Activated T-helper 1 cell treated with anti-CD3 and anti-CD28 coated beads, Interleukin-12 subunit alpha, Interleukin-12 subunit beta, Interleukin-2, Interleukin-4 antibody, amounts not matched to agents 30 ng/mL and 10 ng/mL and 1 ng/mL, durations not matched to agents 14 hours and 24 hours and 36 hours (primary cell): ENCODE data around the gene DOCK3. TPM values are rescaled to one million over a fixed set of nuclear protein-coding genes. Genes with fewer than 3 reads are reported as not detected.
"Not testable (repeated sequence)": the region's sequence is repeated elsewhere in the genome, so short reads cannot be mapped to it uniquely, and the experiment has no call there.

Experiments used
- DNase-seq: peaks from one replicate; pipeline ENCODE4 v3.0.0; 2021; ENCODE audit warnings: low spot score
- H3K27ac Mint-ChIP-seq: one replicate; pipeline ENCODE4 v1.8.0; 2021; ENCODE audit warnings: mild to moderate bottlenecking, mixed read lengths
- H3K27me3 Mint-ChIP-seq: one replicate; pipeline ENCODE4 v1.8.0; 2022; ENCODE audit warnings: mild to moderate bottlenecking, moderate library complexity, mixed read lengths; ENCODE audit not compliant: insufficient read depth
- H3K36me3 Mint-ChIP-seq: one replicate; pipeline ENCODE4 v1.8.0; 2021; ENCODE audit warnings: low read depth, mixed read lengths
- H3K4me1 Mint-ChIP-seq: one replicate; pipeline ENCODE4 v1.8.0; 2021; ENCODE audit warnings: low read depth, mixed read lengths
- H3K4me3 Mint-ChIP-seq: one replicate; pipeline ENCODE4 v1.8.0; 2021; ENCODE audit warnings: mild to moderate bottlenecking, moderate library complexity, mixed read lengths
- H3K9me3 Mint-ChIP-seq: one replicate; pipeline ENCODE4 v1.8.0; 2021; ENCODE audit warnings: mixed read lengths
- intact Hi-C: fragments of 100-400 bp; cut with micrococcal nuclease; formaldehyde crosslinking; loops from one replicate; pipeline ENCODE4 v1.15.1; 2024
- total RNA-seq: library from RNA; stranded (reverse); gene quantifications from 2 replicates; pipeline ENCODE4 v1.2.3, GENCODE V29; 2022

Gene DOCK3
- total RNA-seq, 1 donor from 2014 or later, result 1.5 TPM

- Mint-ChIP-seq H3K27me3 (peaks cover 1% of the 10 kb centered on the region), H3K9me3 (peaks cover 22% of the 10 kb centered on the region), H3K4me3 (no peak overlapping the region), H3K4me1 (no peaks in the 10 kb centered on the region), H3K27ac (no peak overlapping the region), H3K36me3 (no peaks in the 10 kb centered on the region)
- no peak for DNase-seq
- intact Hi-C loops, result no loop called here
These were observed 23.5 kb downstream of the DOCK3 start for GRCh38 chr3:50698269-50698668.

GRCh38 chr3:50708620-50709019, 33.9 kb downstream of the DOCK3 start:
- no peak overlapping the region for H3K4me3 Mint-ChIP-seq
- H3K36me3 Mint-ChIP-seq, result no peaks in the 10 kb centered on the region
- intact Hi-C loops, result no loop called here
- DNase-seq, result no peak
- H3K9me3 Mint-ChIP-seq, result no peaks in the 10 kb centered on the region
- no peaks in the 10 kb centered on the region for H3K27me3 Mint-ChIP-seq
- no peaks in the 10 kb centered on the region for H3K4me1 Mint-ChIP-seq
- no peak overlapping the region for H3K27ac Mint-ChIP-seq

GRCh38 chr3:50714946-50715345, 40.2 kb downstream of the DOCK3 start:
- intact Hi-C loops, result no loop called here
- H3K27me3 Mint-ChIP-seq, result no peaks in the 10 kb centered on the region
- no peak for DNase-seq
- no peaks in the 10 kb centered on the region for H3K36me3 Mint-ChIP-seq
- no peaks in the 10 kb centered on the region for H3K9me3 Mint-ChIP-seq
- no peak overlapping the region for H3K27ac Mint-ChIP-seq
- H3K4me1 Mint-ChIP-seq, result no peaks in the 10 kb centered on the region
- no peak overlapping the region for H3K4me3 Mint-ChIP-seq

- Mint-ChIP-seq H3K4me1 (no peaks in the 10 kb centered on the region), H3K36me3 (no peaks in the 10 kb centered on the region), H3K4me3 (no peak overlapping the region), H3K27ac (no peak overlapping the region), H3K27me3 (peaks cover 14% of the 10 kb centered on the region), H3K9me3 (no peaks in the 10 kb centered on the region)
- DNase-seq, result no peak
- intact Hi-C loops, result no loop called here
These were observed 50.1 kb downstream of the DOCK3 start for GRCh38 chr3:50724831-50725230.

- no peaks in the 10 kb centered on the region for H3K27me3 Mint-ChIP-seq
- no peak for DNase-seq
- intact Hi-C loops, result no loop called here
- no peak overlapping the region for H3K27ac Mint-ChIP-seq
- no peaks in the 10 kb centered on the region for H3K36me3 Mint-ChIP-seq
- H3K9me3 Mint-ChIP-seq, result peaks cover 8% of the 10 kb centered on the region
- H3K4me3 Mint-ChIP-seq, result no peak overlapping the region
- H3K4me1 Mint-ChIP-seq, result no peaks in the 10 kb centered on the region
These were observed 60.3 kb downstream of the DOCK3 start for GRCh38 chr3:50734985-50735384.

GRCh38 chr3:50737193-50737905, 62.6 kb downstream of the DOCK3 start:
- no peak for DNase-seq

GRCh38 chr3:50737906-50738598, 63.3 kb downstream of the DOCK3 start:
- no peaks in the 10 kb centered on the region for H3K4me1 Mint-ChIP-seq
- H3K27ac Mint-ChIP-seq, result no peak overlapping the region
- H3K9me3 Mint-ChIP-seq, result peaks cover 8% of the 10 kb centered on the region
- no peaks in the 10 kb centered on the region for H3K27me3 Mint-ChIP-seq
- no peak overlapping the region for H3K4me3 Mint-ChIP-seq
- no peaks in the 10 kb centered on the region for H3K36me3 Mint-ChIP-seq
- no peak for DNase-seq
- intact Hi-C loops, result no loop called here

More at GRCh38 chr3:50737193-50737905, 62.6 kb downstream of the DOCK3 start:
- Mint-ChIP-seq H3K4me3 (no peak overlapping the region), H3K27ac (no peak overlapping the region), H3K36me3 (no peaks in the 10 kb centered on the region), H3K9me3 (peaks cover 8% of the 10 kb centered on the region), H3K4me1 (no peaks in the 10 kb centered on the region), H3K27me3 (no peaks in the 10 kb centered on the region)
- intact Hi-C loops, result no loop called here

GRCh38 chr3:50743643-50744042, 68.9 kb downstream of the DOCK3 start:
- no peaks in the 10 kb centered on the region for H3K9me3 Mint-ChIP-seq
- DNase-seq, result no peak
- no peak overlapping the region for H3K27ac Mint-ChIP-seq
- H3K36me3 Mint-ChIP-seq, result no peaks in the 10 kb centered on the region
- H3K27me3 Mint-ChIP-seq, result no peaks in the 10 kb centered on the region
- intact Hi-C loops, result no loop called here
- no peak overlapping the region for H3K4me3 Mint-ChIP-seq
- no peaks in the 10 kb centered on the region for H3K4me1 Mint-ChIP-seq

GRCh38 chr3:50749822-50750221, 75.1 kb downstream of the DOCK3 start:
- H3K36me3 Mint-ChIP-seq, result no peaks in the 10 kb centered on the region
- no peak overlapping the region for H3K27ac Mint-ChIP-seq
- H3K9me3 Mint-ChIP-seq, result no peaks in the 10 kb centered on the region
- no peak for DNase-seq
- no peaks in the 10 kb centered on the region for H3K4me1 Mint-ChIP-seq
- intact Hi-C loops, result no loop called here
- no peak overlapping the region for H3K4me3 Mint-ChIP-seq
- H3K27me3 Mint-ChIP-seq, result peaks cover 3% of the 10 kb centered on the region

GRCh38 chr3:50759015-50759414, 84.3 kb downstream of the DOCK3 start:
- no peaks in the 10 kb centered on the region for H3K27me3 Mint-ChIP-seq
- H3K4me1 Mint-ChIP-seq, result no peaks in the 10 kb centered on the region
- no peaks in the 10 kb centered on the region for H3K9me3 Mint-ChIP-seq
- intact Hi-C loops, result no loop called here
- no peaks in the 10 kb centered on the region for H3K36me3 Mint-ChIP-seq
- no peak overlapping the region for H3K27ac Mint-ChIP-seq
- no peak overlapping the region for H3K4me3 Mint-ChIP-seq
- DNase-seq, result no peak

- Mint-ChIP-seq H3K9me3 (peaks cover 5% of the 10 kb centered on the region), H3K4me3 (no peak overlapping the region), H3K27me3 (peaks cover 7% of the 10 kb centered on the region), H3K36me3 (no peaks in the 10 kb centered on the region), H3K4me1 (no peaks in the 10 kb centered on the region), H3K27ac (no peak overlapping the region)
- intact Hi-C loops, result no loop called here
- no peak for DNase-seq
These were observed 103.0 kb downstream of the DOCK3 start for GRCh38 chr3:50777680-50778079.

GRCh38 chr3:50781766-50782165, 107.0 kb downstream of the DOCK3 start:
- H3K27me3 Mint-ChIP-seq, H3K4me3 Mint-ChIP-seq, H3K4me1 Mint-ChIP-seq, DNase-seq, intact Hi-C loops, H3K36me3 Mint-ChIP-seq, H3K27ac Mint-ChIP-seq: not testable (repeated sequence)
- peaks cover 20% of the 10 kb centered on the region for H3K9me3 Mint-ChIP-seq

- Mint-ChIP-seq H3K4me3 (no peak overlapping the region), H3K9me3 (peaks cover 20% of the 10 kb centered on the region)
- intact Hi-C loops, result no loop called here
These were observed 111.9 kb downstream of the DOCK3 start for GRCh38 chr3:50786631-50787030.

More at GRCh38 chr3:50786631-50787030, 111.9 kb downstream of the DOCK3 start:
- Mint-ChIP-seq H3K27me3 (no peaks in the 10 kb centered on the region), H3K4me1 (no peaks in the 10 kb centered on the region), H3K36me3 (no peaks in the 10 kb centered on the region), H3K27ac (no peak overlapping the region)
- DNase-seq, result no peak
